HG02642 (cell line): Measurements from ENCODE around the gene IL23R.
A peak's percentile ranks its signal among the peaks of the same experiment; 100 is the strongest.

Source experiments
- ATAC-seq: cut with Tn5 transposase; IDR thresholded peaks from one replicate; pipeline ENCODE4 v1.9.1; 2021; ENCODE audit warnings: mild to moderate bottlenecking; ENCODE audit not compliant: unreplicated experiment, poor library complexity

Gene IL23R

GRCh38 chr1:67148516-67149178 lies 17.6 kb upstream of the IL23R start:
- peak; percentile 34 for ATAC-seq

GRCh38 chr1:67149179-67149770 lies 17.0 kb upstream of the IL23R start:
- ATAC-seq, result peak; percentile 91

GRCh38 chr1:67150931-67151330 lies 15.3 kb upstream of the IL23R start:
- no peak for ATAC-seq

- ATAC-seq, result no peak
Measured at GRCh38 chr1:67158401-67158800, 7.9 kb upstream of the IL23R start.

- no peak for ATAC-seq
Measured at GRCh38 chr1:67159233-67159632, 7.0 kb upstream of the IL23R start.

- ATAC-seq, result peak; percentile 59
Measured at GRCh38 chr1:67162954-67163353, 3.3 kb upstream of the IL23R start.

GRCh38 chr1:67165468-67166041 lies 699 bp upstream of the IL23R start:
- ATAC-seq, result no peak

GRCh38 chr1:67169496-67169895 lies 3.2 kb downstream of the IL23R start:
- ATAC-seq, result peak; percentile 36

GRCh38 chr1:67169932-67170331 lies 3.7 kb downstream of the IL23R start:
- no peak for ATAC-seq

GRCh38 chr1:67170751-67171573 lies 4.7 kb downstream of the IL23R start:
- no peak for ATAC-seq

- no peak for ATAC-seq
Measured at GRCh38 chr1:67171574-67171955, 5.3 kb downstream of the IL23R start.

GRCh38 chr1:67171978-67172377 lies 5.7 kb downstream of the IL23R start:
- ATAC-seq, result peak; percentile 48

GRCh38 chr1:67173988-67174387 lies 7.7 kb downstream of the IL23R start:
- no peak for ATAC-seq

- ATAC-seq, result peak; percentile 49
Measured at GRCh38 chr1:67174716-67175284, 8.5 kb downstream of the IL23R start.

GRCh38 chr1:67175530-67176087 lies 9.4 kb downstream of the IL23R start:
- no peak for ATAC-seq

GRCh38 chr1:67184838-67185421 lies 18.7 kb downstream of the IL23R start:
- ATAC-seq, result no peak

GRCh38 chr1:67188137-67188536 lies 21.9 kb downstream of the IL23R start:
- no peak for ATAC-seq

- ATAC-seq, result peak; percentile 45
Measured at GRCh38 chr1:67189953-67190352, 23.7 kb downstream of the IL23R start.

GRCh38 chr1:67190410-67190809 lies 24.2 kb downstream of the IL23R start:
- ATAC-seq, result no peak

- no peak for ATAC-seq
Measured at GRCh38 chr1:67190942-67191341, 24.7 kb downstream of the IL23R start.
